ENCODE data around the gene SLC35F6. TPM values are rescaled to one million over a fixed set of nuclear protein-coding genes. Genes with fewer than 3 reads are reported as not detected.

The SLC35F6 gene
- total RNA-seq, 5 donors from 2014 or later (not counting 1 experiment from before 2014, with no cell fraction given) = 17.6 to 20.0 (median 18.4) TPM

DNA sequence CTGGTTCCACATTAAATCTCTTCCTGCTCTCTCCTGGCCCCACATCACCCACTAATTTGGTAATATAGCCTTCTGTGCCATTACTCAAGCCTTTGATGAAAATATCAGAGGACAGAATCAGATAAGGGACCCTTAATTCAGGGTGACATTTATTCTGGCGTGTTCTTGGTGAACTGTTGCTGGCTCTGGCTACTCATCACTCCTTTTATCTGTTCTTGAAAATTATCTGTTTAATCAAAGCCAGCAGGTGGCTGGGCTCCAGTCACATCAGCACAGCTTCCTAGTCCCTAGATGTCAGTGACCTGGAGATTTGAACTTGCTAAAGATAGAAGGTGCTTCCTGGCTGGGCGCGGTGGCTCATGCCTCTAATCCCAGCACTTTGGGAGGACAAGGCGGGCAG, 26.9 kb upstream of the SLC35F6 start:
- ChIA-PET CTCF (no interaction called here), POLR2A (no interaction called here)

DNA sequence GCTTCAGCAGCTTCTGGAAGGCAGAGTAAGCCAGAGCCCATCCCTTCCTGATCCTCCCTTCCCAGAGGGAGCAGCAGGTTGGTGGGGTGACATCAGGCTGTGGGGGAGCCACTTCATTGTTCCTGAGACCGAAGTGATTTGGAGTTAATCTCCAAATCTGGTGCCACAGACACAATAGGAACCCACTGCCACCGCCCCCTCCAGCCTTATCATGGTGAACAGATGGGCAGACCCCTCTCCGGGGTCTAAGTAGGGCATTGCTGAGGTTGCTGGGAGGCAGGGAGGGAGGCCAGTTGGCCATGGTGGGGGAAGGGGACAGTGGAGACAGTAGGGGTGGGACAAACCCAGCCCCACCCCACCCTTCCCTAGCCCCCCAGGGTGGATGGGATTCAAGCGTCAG, 25.6 kb upstream of the SLC35F6 start:
- Histone ChIP-seq H3K36me3 (ENCODE audit: control insufficient read depth in 2 of 2, extremely low read depth in 1 of 2, insufficient read depth in 1 of 2, low read length in 1 of 2) (no peaks in the 10 kb centered on the region), H3K27me3 (replicated peaks in 1 of 2; ENCODE audit: control insufficient read depth in 2 of 2, extremely low read depth in 1 of 2, insufficient read depth in 2 of 2, low read length in 1 of 2) (peaks cover under 1 to 16% of the 10 kb centered on the region in 2 experiments), H3K4me1 (ENCODE audit: control insufficient read depth in 1 of 2, extremely low read depth in 1 of 2, insufficient read depth in 2 of 2, low read length in 2 of 2) (peaks cover 0 to 13% of the 10 kb centered on the region in 2 experiments), H3K9me3 (no peaks in the 10 kb centered on the region), H3K4me3 (ENCODE audit: control insufficient read depth in 1 of 2, extremely low read depth in 1 of 2, low read length in 1 of 2) (no peak overlapping the region), H3K27ac (ENCODE audit: low read length) (no peak overlapping the region)
- no peaks in the 10 kb centered on the region for H3K36me3 Mint-ChIP-seq
- ATAC-seq (replicated peaks in 1 of 4) = no peak
- no peak overlapping the region for H3K4me3 Mint-ChIP-seq
- H3K27ac Mint-ChIP-seq = no peak overlapping the region
- peaks cover 3 to 4% of the 10 kb centered on the region in 2 donors for H3K27me3 Mint-ChIP-seq
- WGBS (ENCODE audit: insufficient coverage) = 100% methylated on average over 1 of the region's 4 CpGs
- H3K4me1 Mint-ChIP-seq = peaks cover 0 to 7% (median 6%) of the 10 kb centered on the region in 3 donors
- CTCF ChIA-PET = no interaction called here
- H3K9me3 Mint-ChIP-seq = no peaks in the 10 kb centered on the region
- POLR2A ChIA-PET = no interaction called here
- no peak for DNase-seq

More for the DNA sequence above, 26.9 kb upstream of the SLC35F6 start:
- no peaks in the 10 kb centered on the region for H3K9me3 Mint-ChIP-seq
- Histone ChIP-seq H3K4me3 (ENCODE audit: control insufficient read depth in 1 of 2, extremely low read depth in 1 of 2, low read length in 1 of 2) (no peak overlapping the region), H3K9me3 (no peaks in the 10 kb centered on the region), H3K36me3 (ENCODE audit: control insufficient read depth in 2 of 2, extremely low read depth in 1 of 2, insufficient read depth in 1 of 2, low read length in 1 of 2) (no peaks in the 10 kb centered on the region), H3K27me3 (replicated peaks in 1 of 2; ENCODE audit: control insufficient read depth in 2 of 2, extremely low read depth in 1 of 2, insufficient read depth in 2 of 2, low read length in 1 of 2) (peaks cover 2 to 20% of the 10 kb centered on the region in 2 experiments), H3K4me1 (ENCODE audit: control insufficient read depth in 1 of 2, extremely low read depth in 1 of 2, insufficient read depth in 2 of 2, low read length in 2 of 2) (peaks cover 0 to 13% of the 10 kb centered on the region in 2 experiments), H3K27ac (ENCODE audit: low read length) (no peak overlapping the region)
- ATAC-seq (replicated peaks in 1 of 4) (no peak), DNase-seq (no peak)
- no peaks in the 10 kb centered on the region for H3K36me3 Mint-ChIP-seq
- no peak overlapping the region for H3K4me3 Mint-ChIP-seq
- H3K27me3 Mint-ChIP-seq = peaks cover 6 to 8% of the 10 kb centered on the region in 2 donors
- no peak overlapping the region for H3K27ac Mint-ChIP-seq
- WGBS (ENCODE audit: insufficient coverage) = no CpG with 5 or more reads among the region's 4 CpGs
- H3K4me1 Mint-ChIP-seq = peaks cover 0 to 7% (median 6%) of the 10 kb centered on the region in 3 donors

DNA sequence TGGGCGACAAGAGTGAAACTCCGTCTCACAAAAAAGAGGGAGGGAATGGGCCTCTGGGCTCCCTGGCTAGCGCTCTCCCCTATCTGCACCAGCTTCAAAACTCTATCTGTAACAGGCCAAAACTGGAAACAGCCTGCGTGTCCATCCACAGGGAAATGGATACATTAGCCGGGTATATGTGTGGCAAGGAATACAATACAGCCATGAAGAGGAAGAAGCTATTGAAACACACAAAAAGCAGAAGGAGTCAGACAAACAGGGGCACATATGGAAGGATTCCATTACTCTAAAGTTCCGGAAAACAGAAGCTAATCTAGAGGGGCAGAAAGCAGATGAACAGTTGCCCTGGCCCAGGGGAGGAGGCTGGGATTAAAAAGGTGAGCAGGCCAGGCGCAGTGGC, 24.6 kb upstream of the SLC35F6 start:
- no peaks in the 10 kb centered on the region for H3K9me3 ChIP-seq
- H3K4me1 Mint-ChIP-seq = peaks cover 0 to 7% (median 6%) of the 10 kb centered on the region in 3 donors
- peaks cover 0 to 4% of the 10 kb centered on the region in 2 donors for H3K27me3 Mint-ChIP-seq

DNA sequence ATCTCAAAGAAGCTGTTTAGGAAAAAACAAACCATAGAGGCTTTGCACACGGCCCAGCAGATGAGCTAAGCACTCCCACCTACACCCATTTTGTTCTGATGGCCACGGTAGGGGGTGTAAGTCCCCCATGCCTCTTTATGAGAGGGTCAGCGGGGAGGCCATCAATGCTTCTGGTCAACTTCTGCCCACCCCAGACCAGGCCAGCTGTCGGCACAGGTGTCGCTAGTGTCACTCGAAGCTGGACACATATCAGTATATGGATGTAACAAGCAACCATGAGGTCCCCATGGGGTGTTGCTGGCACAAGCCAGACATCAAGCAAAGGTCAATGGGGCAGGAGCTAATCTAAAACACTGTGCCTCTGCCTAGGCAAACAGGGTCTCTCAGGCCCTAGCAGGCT, 23.7 kb upstream of the SLC35F6 start:
- peaks cover 0 to 13% of the 10 kb centered on the region in 2 experiments for H3K4me1 ChIP-seq (ENCODE audit: control insufficient read depth in 1 of 2, extremely low read depth in 1 of 2, insufficient read depth in 2 of 2, low read length in 2 of 2)
- DNase-seq (no peak), ATAC-seq (replicated peaks in 1 of 4) (no peak)
- peaks cover 0 to 13% of the 10 kb centered on the region in 2 experiments for H3K27me3 ChIP-seq (replicated peaks in 1 of 2; ENCODE audit: control insufficient read depth in 2 of 2, extremely low read depth in 1 of 2, insufficient read depth in 2 of 2, low read length in 1 of 2)
- Mint-ChIP-seq H3K9me3 (no peaks in the 10 kb centered on the region), H3K4me3 (no peak overlapping the region), H3K36me3 (no peaks in the 10 kb centered on the region), H3K4me1 (peaks cover 0 to 7% (median 6%) of the 10 kb centered on the region in 3 donors), H3K27ac (no peak overlapping the region), H3K27me3 (peaks cover 0 to 4% of the 10 kb centered on the region in 2 donors)
- no peak overlapping the region for H3K4me3 ChIP-seq (ENCODE audit: control insufficient read depth in 1 of 2, extremely low read depth in 1 of 2, low read length in 1 of 2)
- no peaks in the 10 kb centered on the region for H3K36me3 ChIP-seq (ENCODE audit: control insufficient read depth in 2 of 2, extremely low read depth in 1 of 2, insufficient read depth in 1 of 2, low read length in 1 of 2)
- H3K9me3 ChIP-seq = no peaks in the 10 kb centered on the region
- CTCF ChIA-PET = no interaction called here
- no peak overlapping the region for H3K27ac ChIP-seq (ENCODE audit: low read length)
- 80% methylated on average over 4 of the region's 6 CpGs for WGBS (ENCODE audit: insufficient coverage)
- POLR2A ChIA-PET = no interaction called here

More for the DNA sequence above, 24.6 kb upstream of the SLC35F6 start:
- WGBS (ENCODE audit: insufficient coverage) = no CpG with 5 or more reads among the region's 7 CpGs
- no peak overlapping the region for H3K4me3 Mint-ChIP-seq
- no peak for DNase-seq
- ChIA-PET CTCF (no interaction called here), POLR2A (no interaction called here)
- Histone ChIP-seq H3K4me3 (ENCODE audit: control insufficient read depth in 1 of 2, extremely low read depth in 1 of 2, low read length in 1 of 2) (no peak overlapping the region), H3K36me3 (ENCODE audit: control insufficient read depth in 2 of 2, extremely low read depth in 1 of 2, insufficient read depth in 1 of 2, low read length in 1 of 2) (no peaks in the 10 kb centered on the region), H3K27me3 (replicated peaks in 1 of 2; ENCODE audit: control insufficient read depth in 2 of 2, extremely low read depth in 1 of 2, insufficient read depth in 2 of 2, low read length in 1 of 2) (peaks cover 0 to 16% of the 10 kb centered on the region in 2 experiments), H3K4me1 (ENCODE audit: control insufficient read depth in 1 of 2, extremely low read depth in 1 of 2, insufficient read depth in 2 of 2, low read length in 2 of 2) (peaks cover 0 to 13% of the 10 kb centered on the region in 2 experiments), H3K27ac (ENCODE audit: low read length) (no peak overlapping the region)
- ATAC-seq (replicated peaks in 1 of 4) = no peak
- H3K36me3 Mint-ChIP-seq = no peaks in the 10 kb centered on the region
- H3K9me3 Mint-ChIP-seq = no peaks in the 10 kb centered on the region
- no peak overlapping the region for H3K27ac Mint-ChIP-seq

DNA sequence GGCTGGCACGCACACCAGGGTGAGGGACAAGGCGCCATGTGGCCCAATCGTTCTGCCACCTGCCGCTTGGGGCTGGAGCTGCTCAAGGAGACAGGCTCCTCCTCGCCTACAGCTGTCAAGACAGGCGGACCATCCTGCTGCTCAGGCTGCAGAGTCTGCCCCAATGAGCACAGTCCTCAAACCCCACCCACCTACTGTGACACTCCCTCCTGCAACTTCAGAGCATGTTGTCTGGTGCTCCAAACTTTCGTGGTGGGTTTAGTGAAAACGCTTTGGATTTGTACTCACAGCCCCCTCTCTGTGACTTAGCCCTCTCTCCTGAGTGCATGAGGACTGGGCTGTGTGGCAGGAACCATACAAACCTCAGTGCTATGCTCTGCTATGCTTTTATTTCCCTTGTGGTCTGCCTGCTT, 23.2 kb upstream of the SLC35F6 start:
- CTCF ChIA-PET = no interaction called here
- Histone ChIP-seq H3K4me3 (ENCODE audit: control insufficient read depth in 1 of 2, extremely low read depth in 1 of 2, low read length in 1 of 2) (no peak overlapping the region), H3K4me1 (ENCODE audit: control insufficient read depth in 1 of 2, extremely low read depth in 1 of 2, insufficient read depth in 2 of 2, low read length in 2 of 2) (peaks cover 0 to 13% of the 10 kb centered on the region in 2 experiments), H3K27me3 (replicated peaks in 1 of 2; ENCODE audit: control insufficient read depth in 2 of 2, extremely low read depth in 1 of 2, insufficient read depth in 2 of 2, low read length in 1 of 2) (peaks cover 0 to 12% of the 10 kb centered on the region in 2 experiments), H3K27ac (ENCODE audit: low read length) (no peak overlapping the region), H3K9me3 (no peaks in the 10 kb centered on the region), H3K36me3 (ENCODE audit: control insufficient read depth in 2 of 2, extremely low read depth in 1 of 2, insufficient read depth in 1 of 2, low read length in 1 of 2) (no peaks in the 10 kb centered on the region)
- Mint-ChIP-seq H3K36me3 (no peaks in the 10 kb centered on the region), H3K27ac (no peak overlapping the region), H3K27me3 (peaks cover 0 to 4% of the 10 kb centered on the region in 2 donors), H3K9me3 (no peaks in the 10 kb centered on the region), H3K4me1 (peaks cover 0 to 7% (median 6%) of the 10 kb centered on the region in 3 donors), H3K4me3 (no peak overlapping the region)
- DNase-seq (peak in 8 of 35 experiments; percentile 11 to 42 (median 15)), ATAC-seq (replicated peaks in 1 of 4) (peak; percentile 52 to 91 (median 58))
- WGBS (ENCODE audit: insufficient coverage) = 19% methylated on average over 6 of the region's 8 CpGs
- POLR2A ChIA-PET = no interaction called here

DNA sequence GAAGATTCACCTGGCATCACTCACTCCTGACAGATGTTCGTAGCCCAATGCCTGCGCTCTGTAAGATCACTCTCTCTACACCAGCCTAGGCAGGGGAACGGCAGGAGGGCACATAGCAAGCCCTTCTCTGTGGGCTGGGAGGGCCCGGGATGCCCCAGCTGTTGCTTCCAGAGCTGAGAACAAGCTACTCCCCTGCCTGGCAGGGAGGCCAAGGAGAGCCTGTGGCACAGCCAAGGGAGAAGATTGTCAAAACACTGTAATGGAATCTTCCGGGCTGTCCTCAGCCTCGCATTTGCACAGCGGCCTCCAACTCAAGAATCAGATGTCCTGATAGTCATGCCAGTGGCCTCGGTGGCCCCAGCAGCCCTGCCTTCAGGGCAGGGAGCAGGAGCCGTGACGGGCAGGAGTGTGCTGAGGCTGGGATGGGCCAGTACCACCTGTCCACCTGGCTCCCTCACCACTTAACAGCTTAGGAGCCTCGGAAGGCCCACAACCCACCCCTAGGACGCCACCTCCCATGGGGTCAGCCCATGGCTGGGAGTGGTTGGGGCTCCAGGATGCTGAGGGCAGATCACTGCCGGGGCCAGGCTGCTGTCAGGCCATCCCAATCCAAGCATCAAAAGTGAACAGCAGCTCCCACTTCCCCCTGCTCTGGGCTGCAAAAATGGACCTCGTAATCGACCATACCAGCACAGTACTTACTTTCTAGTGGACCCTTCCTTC, 21.9 kb upstream of the SLC35F6 start:
- CTCF ChIA-PET = no interaction called here
- no peak overlapping the region for H3K4me3 Mint-ChIP-seq

More for the DNA sequence above, 21.9 kb upstream of the SLC35F6 start:
- POLR2A ChIA-PET = no interaction called here
- peaks cover 0 to 3% of the 10 kb centered on the region in 2 donors for H3K27me3 Mint-ChIP-seq
- H3K36me3 Mint-ChIP-seq = no peaks in the 10 kb centered on the region
- no peaks in the 10 kb centered on the region for H3K36me3 ChIP-seq (ENCODE audit: control insufficient read depth in 2 of 2, extremely low read depth in 1 of 2, insufficient read depth in 1 of 2, low read length in 1 of 2)
- peaks cover 0 to 12% of the 10 kb centered on the region in 2 experiments for H3K27me3 ChIP-seq (replicated peaks in 1 of 2; ENCODE audit: control insufficient read depth in 2 of 2, extremely low read depth in 1 of 2, insufficient read depth in 2 of 2, low read length in 1 of 2)
- H3K27ac ChIP-seq (ENCODE audit: low read length) = no peak overlapping the region
- H3K9me3 Mint-ChIP-seq = no peaks in the 10 kb centered on the region
- WGBS (ENCODE audit: insufficient coverage) = 84% methylated on average over 9 of the region's 15 CpGs
- DNase-seq (no peak), ATAC-seq (replicated peaks in 1 of 4) (no peak)
- H3K4me3 ChIP-seq (ENCODE audit: control insufficient read depth in 1 of 2, extremely low read depth in 1 of 2, low read length in 1 of 2) = no peak overlapping the region
- H3K4me1 ChIP-seq (ENCODE audit: control insufficient read depth in 1 of 2, extremely low read depth in 1 of 2, insufficient read depth in 2 of 2, low read length in 2 of 2) = peaks cover 0 to 13% of the 10 kb centered on the region in 2 experiments
- H3K27ac Mint-ChIP-seq = no peak overlapping the region
- no peaks in the 10 kb centered on the region for H3K9me3 ChIP-seq
- H3K4me1 Mint-ChIP-seq = peaks cover 0 to 7% (median 6%) of the 10 kb centered on the region in 3 donors
